ENCODE measurements around the gene MAB21L1.

- no peak for TF ChIP-seq CTCF (IDR thresholded peaks at IDR 0.05)
- TF ChIP-seq POLR2A (IDR thresholded peaks at IDR 0.05), result no peak
These were observed 22.7 kb upstream of the MAB21L1 start for GRCh38 chr13:35499196-35499662.

Measured in heart left ventricle (tissue), 13 donors.